Stimulated activated CD4-positive, alpha-beta T cell treated with anti-CD3 and anti-CD28 coated beads, Interleukin-15, amount 100 ng/mL, for 1 hour (primary cell): ENCODE data around the gene CHAC1.

Experiments used
- DNase-seq, 2 donors: peaks; one replicate each; pipeline ENCODE4 v3.0.0-alpha.2; 2020; ENCODE audit warnings: low read depth in 1 of 2, low spot score in 1 of 2

Gene CHAC1

GRCh38 chr15:40923551-40923950, 29.7 kb upstream of the CHAC1 start:
- no peak for DNase-seq

GRCh38 chr15:40925495-40925862, 27.8 kb upstream of the CHAC1 start:
- no peak for DNase-seq

GRCh38 chr15:40925863-40926658, 27.2 kb upstream of the CHAC1 start:
- DNase-seq: no peak

GRCh38 chr15:40926659-40927494, 26.4 kb upstream of the CHAC1 start:
- no peak for DNase-seq

GRCh38 chr15:40927495-40927872, 25.8 kb upstream of the CHAC1 start:
- no peak for DNase-seq

- no peak for DNase-seq
These were observed 25.1 kb upstream of the CHAC1 start for GRCh38 chr15:40927873-40928806.

GRCh38 chr15:40928821-40929659, 24.2 kb upstream of the CHAC1 start, which contains the start of gene DLL4:
DLL4 (plus strand) TSS chr15:40929340; CDS start chr15:40929669, 329 bp downstream.
- no peak for DNase-seq

GRCh38 chr15:40929660-40930429, 23.4 kb upstream of the CHAC1 start:
- DNase-seq: no peak

GRCh38 chr15:40930430-40931299, 22.6 kb upstream of the CHAC1 start:
- peak in 1 of 2 donors; percentile 50 for DNase-seq

- no peak for DNase-seq
These were observed 21.8 kb upstream of the CHAC1 start for GRCh38 chr15:40931300-40932142.

GRCh38 chr15:40932156-40932555, 21.1 kb upstream of the CHAC1 start:
- no peak for DNase-seq

- no peak for DNase-seq
These were observed 20.4 kb upstream of the CHAC1 start for GRCh38 chr15:40932649-40933516.

- no peak for DNase-seq
These were observed 19.8 kb upstream of the CHAC1 start for GRCh38 chr15:40933517-40933902.

- DNase-seq: no peak
These were observed 18.8 kb upstream of the CHAC1 start for GRCh38 chr15:40934457-40934856.

GRCh38 chr15:40936234-40936708, 17.0 kb upstream of the CHAC1 start:
- DNase-seq: no peak
